HCT116 (cell line): ENCODE measurements around the gene GABBR1. TPM values are rescaled to one million over a fixed set of nuclear protein-coding genes. Genes with fewer than 3 reads are reported as not detected.

Source experiments
- ATAC-seq: fragments of 200-7000 bp; cut with Tn5 transposase; 2 replicates; pipeline ENCODE4 v1.9.1; 2020; ENCODE audit warnings: mild to moderate bottlenecking, moderate library complexity
- BruUV-seq: library from RNA; stranded (reverse); fragments of 400-500 nt; replicated peaks from 2 replicates; lab custom pipeline; 2021; lab: Mats Ljungman, UMichigan
- CTCF ChIA-PET: fragments of 300-600 bp; sonication (Branson Sonifier 250); formaldehyde crosslinking; loops from one replicate; lab custom pipeline; 2021; ENCODE audit warnings: antibody characterized with exemption; lab: Charles Lee
- POLR2A ChIA-PET: fragments of 300-600, 350-600 bp; sonication (Branson Sonifier 250); formaldehyde crosslinking; loops from one replicate; lab custom pipeline; 2021; ENCODE audit warnings: antibody characterized with exemption; lab: Charles Lee
- RAD21 ChIA-PET, 2 experiments: fragments of 300-600 bp; sonication (Branson Sonifier 250); formaldehyde crosslinking; loops; one replicate each; lab custom pipeline; 2023; ENCODE audit warnings: low total read pairs in 2 of 2; ENCODE audit not compliant: uncharacterized antibody in 2 of 2, unreplicated experiment in 2 of 2, low non-redundant PET in 1 of 2; lab: Charles Lee
- DNase-seq: peaks from one replicate; pipeline ENCODE4 v3.0.0-alpha.2; 2010; ENCODE audit warnings: low read depth, low spot score
- H2AFZ ChIP-seq: fragments of 200-600 bp; shearing (Covaris generic), sonication (generic); 2 replicates; pipeline ENCODE4 v1.6.1; 2017; ENCODE audit warnings: low read depth, mixed run types, mixed read lengths, antibody characterized with exemption, low read length; ENCODE audit not compliant: poor library complexity, severe bottlenecking
- H3K27ac ChIP-seq: 2 replicates; pipeline ENCODE4 v1.5.1; 2012; ENCODE audit warnings: low read depth, low read length
- H3K27me3 ChIP-seq: fragments of 200-600 bp; sonication (generic); 2 replicates; pipeline ENCODE4 v1.6.1; 2016; ENCODE audit warnings: mixed run types, low read length, mixed read lengths; ENCODE audit not compliant: insufficient read depth
- H3K36me3 ChIP-seq, 2 experiments: fragments of 200-500 bp in 1 of 2; fragments of 200-600 bp in 1 of 2; sonication (Bioruptor generic) in 1 of 2; sonication (generic) in 1 of 2; 2 replicates each; pipeline versions ENCODE4 v1.5.1 to v1.6.1; 2014 to 2016; ENCODE audit warnings: low read length in 2 of 2, inconsistent platforms in 1 of 2, mixed read lengths in 1 of 2, mixed run types in 1 of 2; ENCODE audit not compliant: insufficient read depth in 2 of 2, control insufficient read depth in 1 of 2
- H3K4me1 ChIP-seq, 2 experiments: fragments of 200-600 bp in 1 of 2; sonication (generic) in 1 of 2; 2 replicates each; pipeline versions ENCODE4 v1.5.1 to v1.6.1; 2012 to 2017; ENCODE audit warnings: low read length in 2 of 2, inconsistent platforms in 1 of 2, mild to moderate bottlenecking in 1 of 2, mixed read lengths in 1 of 2, mixed run types in 1 of 2, moderate library complexity in 1 of 2; ENCODE audit not compliant: insufficient read depth in 2 of 2, control insufficient read depth in 1 of 2
- H3K4me2 ChIP-seq: fragments of 200-600 bp; sonication (generic); 2 replicates; pipeline ENCODE4 v1.6.1; 2017; ENCODE audit warnings: mixed run types, low read length, mixed read lengths
- H3K4me3 ChIP-seq, 2 experiments: fragments of 200-600 bp in 1 of 2; sonication (generic) in 1 of 2; replicated peaks in 1 of 2; 2 replicates each; pipeline ENCODE4 v1.5.1; 2011 to 2016; ENCODE audit warnings: low read length in 2 of 2, control low read depth in 1 of 2, low read depth in 1 of 2, mild to moderate bottlenecking in 1 of 2, mixed read lengths in 1 of 2, mixed run types in 1 of 2
- H3K79me2 ChIP-seq: fragments of 200-600 bp; sonication (generic); 2 replicates; pipeline ENCODE4 v1.6.1; 2017; ENCODE audit warnings: mild to moderate bottlenecking, mixed run types, low read length, moderate library complexity, mixed read lengths; ENCODE audit not compliant: insufficient read depth
- H3K9ac ChIP-seq: fragments of 200-600 bp; sonication (generic); 2 replicates; pipeline ENCODE4 v1.6.1; 2016; ENCODE audit warnings: low read length, mixed read lengths
- H3K9me2 ChIP-seq: fragments of 200-600 bp; sonication (generic), shearing (Covaris generic); 2 replicates; pipeline ENCODE4 v1.6.1; 2017; ENCODE audit warnings: mixed run types, mild to moderate bottlenecking, moderate library complexity; ENCODE audit not compliant: insufficient read depth
- H3K9me3 ChIP-seq, 2 experiments: fragments of 200-500 bp in 1 of 2; fragments of 200-600 bp in 1 of 2; sonication (Bioruptor generic) in 1 of 2; sonication (generic) in 1 of 2; 2 replicates each; pipeline ENCODE4 v1.6.1; 2014 to 2017; ENCODE audit warnings: low read length in 2 of 2, mixed read lengths in 2 of 2, inconsistent platforms in 1 of 2, low read depth in 1 of 2, mild to moderate bottlenecking in 1 of 2, mixed run types in 1 of 2, moderate library complexity in 1 of 2; ENCODE audit not compliant: control insufficient read depth in 1 of 2, insufficient read depth in 1 of 2
- H4K20me1 ChIP-seq: fragments of 200-600 bp; sonication (generic), shearing (Covaris generic); 2 replicates; pipeline ENCODE4 v1.6.1; 2017; ENCODE audit warnings: mixed run types, mild to moderate bottlenecking, moderate library complexity; ENCODE audit not compliant: insufficient read depth
- EGR1 ChIP-seq: IDR thresholded peaks from 2 replicates; pipeline ENCODE4 v1.6.1; 2012; ENCODE audit warnings: low read depth
- ELF1 ChIP-seq: IDR thresholded peaks from 2 replicates; pipeline ENCODE4 v1.6.1; 2012; ENCODE audit warnings: low read depth, borderline replicate concordance
- EZH2 ChIP-seq: fragments of 200-600 bp; sonication (generic); IDR thresholded peaks from 2 replicates; pipeline ENCODE4 v1.6.1; 2017; ENCODE audit warnings: antibody characterized with exemption, mixed run types
- EZH2phosphoT487 ChIP-seq: fragments of 200-600 bp; IDR thresholded peaks from 2 replicates; pipeline ENCODE4 v1.6.1; 2018; ENCODE audit warnings: antibody characterized with exemption, borderline replicate concordance
- JUND ChIP-seq: IDR thresholded peaks from 2 replicates; pipeline ENCODE4 v1.6.1; 2012
- POLR2A ChIP-seq: IDR thresholded peaks from 2 replicates; pipeline ENCODE4 v1.7.0; 2011; ENCODE audit warnings: borderline replicate concordance; ENCODE audit not compliant: insufficient read depth, insufficient read length; ENCODE audit errors: extremely low read depth
- POLR2AphosphoS5 ChIP-seq: IDR thresholded peaks from 2 replicates; pipeline ENCODE4 v1.6.1; 2011; ENCODE audit warnings: mild to moderate bottlenecking, low read depth, low read length, moderate library complexity
- RAD21 ChIP-seq: IDR thresholded peaks from 2 replicates; pipeline ENCODE4 v1.6.1; 2012; ENCODE audit warnings: low read depth, mild to moderate bottlenecking
- SIN3A ChIP-seq: IDR thresholded peaks from 2 replicates; pipeline ENCODE4 v1.6.1; 2012; ENCODE audit warnings: low read depth
- SRF ChIP-seq: IDR thresholded peaks from 2 replicates; pipeline ENCODE4 v1.6.1; 2012; ENCODE audit warnings: low read depth
- TCF7L2 ChIP-seq: IDR thresholded peaks from 2 replicates; pipeline ENCODE4 v1.7.0; 2011; ENCODE audit warnings: borderline replicate concordance, inconsistent platforms; ENCODE audit not compliant: insufficient read depth, insufficient read length; ENCODE audit errors: extremely low read depth
- YY1 ChIP-seq: IDR thresholded peaks from 2 replicates; pipeline ENCODE4 v1.6.1; 2011; ENCODE audit warnings: low read length, low read depth, moderate library complexity, mild to moderate bottlenecking; ENCODE audit not compliant: insufficient replicate concordance; ENCODE audit errors: extremely low read depth
- ZFX ChIP-seq: fragments of 450-650 bp; IDR thresholded peaks from 2 replicates; pipeline ENCODE4 v1.6.1; 2017
- intact Hi-C: fragments of 100-400 bp; cut with micrococcal nuclease; formaldehyde crosslinking; loops from 2 replicates; pipeline ENCODE4 v1.10.0; 2022
- total RNA-seq: library from RNA; stranded (reverse); gene quantifications from one replicate; pipeline ENCODE4 v1.2.1, GENCODE V29; 2021; ENCODE audit not compliant: unreplicated experiment
- TF ChIP-seq, protein P1 (sequence below): IDR thresholded peaks from 2 replicates; pipeline ENCODE4 v1.6.1; 2012; ENCODE audit warnings: low read depth

GABBR1 gene
- total RNA-seq, 1 experiment from 2014 or later, result 43.4 TPM

DNA sequence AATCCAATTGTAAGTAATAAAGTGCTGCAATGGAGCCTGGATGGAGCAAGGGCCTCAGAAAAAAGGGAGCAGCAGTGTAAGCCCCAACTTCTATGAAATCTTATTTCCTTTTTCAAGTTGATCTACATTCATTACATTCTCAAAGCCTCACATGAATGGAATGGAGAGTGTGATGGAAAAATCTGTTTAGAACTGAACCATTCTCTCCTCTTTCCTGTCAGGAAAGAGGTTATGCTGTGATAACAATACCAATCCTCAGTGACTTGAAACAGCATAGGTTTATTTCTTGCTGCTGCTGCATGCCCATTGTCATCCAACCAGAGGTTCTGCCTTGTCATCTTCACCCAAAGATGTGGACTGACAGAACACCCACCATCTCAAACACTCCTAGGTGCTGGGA is 56.9 kb downstream of the GABBR1 start:
- peaks cover 28% of the 10 kb centered on the region for H3K27me3 ChIP-seq
- intact Hi-C loops, result no loop called here
- ChIA-PET RAD21 (no interaction called here), CTCF (no interaction called here), POLR2A (no interaction called here)
- TF ChIP-seq SIN3A, result no peak
- no peak for TF ChIP-seq EGR1
- TF ChIP-seq EZH2, result no peak
- no peak for TF ChIP-seq RAD21
- TF ChIP-seq POLR2AphosphoS5, result no peak
- TF ChIP-seq, protein P1, sequence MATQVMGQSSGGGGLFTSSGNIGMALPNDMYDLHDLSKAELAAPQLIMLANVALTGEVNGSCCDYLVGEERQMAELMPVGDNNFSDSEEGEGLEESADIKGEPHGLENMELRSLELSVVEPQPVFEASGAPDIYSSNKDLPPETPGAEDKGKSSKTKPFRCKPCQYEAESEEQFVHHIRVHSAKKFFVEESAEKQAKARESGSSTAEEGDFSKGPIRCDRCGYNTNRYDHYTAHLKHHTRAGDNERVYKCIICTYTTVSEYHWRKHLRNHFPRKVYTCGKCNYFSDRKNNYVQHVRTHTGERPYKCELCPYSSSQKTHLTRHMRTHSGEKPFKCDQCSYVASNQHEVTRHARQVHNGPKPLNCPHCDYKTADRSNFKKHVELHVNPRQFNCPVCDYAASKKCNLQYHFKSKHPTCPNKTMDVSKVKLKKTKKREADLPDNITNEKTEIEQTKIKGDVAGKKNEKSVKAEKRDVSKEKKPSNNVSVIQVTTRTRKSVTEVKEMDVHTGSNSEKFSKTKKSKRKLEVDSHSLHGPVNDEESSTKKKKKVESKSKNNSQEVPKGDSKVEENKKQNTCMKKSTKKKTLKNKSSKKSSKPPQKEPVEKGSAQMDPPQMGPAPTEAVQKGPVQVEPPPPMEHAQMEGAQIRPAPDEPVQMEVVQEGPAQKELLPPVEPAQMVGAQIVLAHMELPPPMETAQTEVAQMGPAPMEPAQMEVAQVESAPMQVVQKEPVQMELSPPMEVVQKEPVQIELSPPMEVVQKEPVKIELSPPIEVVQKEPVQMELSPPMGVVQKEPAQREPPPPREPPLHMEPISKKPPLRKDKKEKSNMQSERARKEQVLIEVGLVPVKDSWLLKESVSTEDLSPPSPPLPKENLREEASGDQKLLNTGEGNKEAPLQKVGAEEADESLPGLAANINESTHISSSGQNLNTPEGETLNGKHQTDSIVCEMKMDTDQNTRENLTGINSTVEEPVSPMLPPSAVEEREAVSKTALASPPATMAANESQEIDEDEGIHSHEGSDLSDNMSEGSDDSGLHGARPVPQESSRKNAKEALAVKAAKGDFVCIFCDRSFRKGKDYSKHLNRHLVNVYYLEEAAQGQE, result no peak
- TF ChIP-seq ZFX, result no peak
- no peak for TF ChIP-seq JUND
- no peak for TF ChIP-seq SRF
- no peak for TF ChIP-seq ELF1
- TF ChIP-seq POLR2A, result no peak
- no peak for TF ChIP-seq YY1
- TF ChIP-seq EZH2phosphoT487, result no peak
- TF ChIP-seq TCF7L2, result no peak
- no peaks in the 10 kb centered on the region for H3K9me3 ChIP-seq
- no peaks in the 10 kb centered on the region for H4K20me1 ChIP-seq
- DNase-seq, result no peak
- ATAC-seq, result no peak
- H3K4me2 ChIP-seq, result no peak overlapping the region
- H2AFZ ChIP-seq, result no peak overlapping the region
- no peaks in the 10 kb centered on the region for H3K9me2 ChIP-seq
- H3K27ac ChIP-seq, result no peak overlapping the region
- H3K9ac ChIP-seq, result no peak overlapping the region
- no peaks in the 10 kb centered on the region for H3K4me1 ChIP-seq
- no peaks in the 10 kb centered on the region for H3K79me2 ChIP-seq
- BruUV-seq, result no TSS peak
- H3K4me3 ChIP-seq, result no peak overlapping the region
- no peaks in the 10 kb centered on the region for H3K36me3 ChIP-seq
